OCI-LY7 (cell line): ENCODE results near the gene ZNF697.

Experiments
- CTCF ChIP-seq: fragments of 200-600 bp; sonication (generic); conservative IDR thresholded peaks from 2 replicates; pipeline ENCODE4 v1.5.1; 2014; ENCODE audit warnings: mild to moderate bottlenecking, antibody characterized with exemption, low read length, moderate library complexity, mixed read lengths
- EZH2phosphoT487 ChIP-seq: fragments of 200-600 bp; sonication (generic); IDR thresholded peaks from 2 replicates; pipeline ENCODE4 v1.6.1; 2018; ENCODE audit warnings: low read depth, borderline replicate concordance, mild to moderate bottlenecking, mixed run types, antibody characterized with exemption, low read length, moderate library complexity, mixed read lengths

- TF ChIP-seq CTCF (no peak), EZH2phosphoT487 (no peak)
These were observed 24.9 kb downstream of the ZNF697 start for GRCh38 chr1:119623193-119623515.
